GM19240 (cell line): ENCODE results near the gene PRELID3B.
"Not testable (repeated sequence)": the region's sequence is repeated elsewhere in the genome, so short reads cannot be mapped to it uniquely, and the experiment has no call there.

ENCODE experiments used
- DNase-seq: peaks from one replicate; pipeline ENCODE4 v3.0.0; 2011; ENCODE audit warnings: low spot score; ENCODE audit not compliant: insufficient read length

The PRELID3B gene

GRCh38 chr20:59026904-59027740 is 15.5 kb downstream of the PRELID3B start:
- DNase-seq = no peak

GRCh38 chr20:59025511-59025910 is 17.1 kb downstream of the PRELID3B start:
- DNase-seq = no peak

GRCh38 chr20:59025086-59025485 is 17.5 kb downstream of the PRELID3B start:
- DNase-seq = no peak

GRCh38 chr20:59024111-59024530 is 18.5 kb downstream of the PRELID3B start:
- no peak for DNase-seq

GRCh38 chr20:59023616-59024015 is 19.0 kb downstream of the PRELID3B start:
- no peak for DNase-seq

- no peak for DNase-seq
Observed at GRCh38 chr20:59022754-59023153, 19.8 kb downstream of the PRELID3B start.

- DNase-seq = no peak
Observed at GRCh38 chr20:59020938-59021551, 21.5 kb downstream of the PRELID3B start.

DNA sequence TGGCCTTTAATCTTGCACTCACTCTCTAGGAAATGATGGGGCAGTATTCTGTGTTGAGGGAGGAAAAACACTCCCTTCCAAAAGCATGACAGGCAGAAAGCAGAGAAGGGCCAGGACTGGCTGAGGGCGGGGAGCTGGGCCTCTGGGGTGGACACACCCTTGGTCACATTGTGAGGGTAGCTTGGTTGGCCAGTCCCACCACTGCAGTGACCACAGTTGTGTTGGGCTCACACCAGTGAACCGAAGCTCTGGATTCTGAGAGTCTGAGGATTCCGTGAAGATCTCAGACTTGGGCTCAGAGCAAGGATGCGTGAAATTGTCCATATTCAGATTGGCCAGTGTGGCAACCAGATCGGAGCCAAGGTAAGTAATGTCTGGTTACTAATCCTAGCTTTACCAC is 23.4 kb downstream of the PRELID3B start, which contains the start of gene TUBB1:
TSS of gene TUBB1 (plus strand) at position 213 of the 400 bp plus-strand sequence. CDS start at position 307, 94 bp downstream.
- no peak for DNase-seq

DNA sequence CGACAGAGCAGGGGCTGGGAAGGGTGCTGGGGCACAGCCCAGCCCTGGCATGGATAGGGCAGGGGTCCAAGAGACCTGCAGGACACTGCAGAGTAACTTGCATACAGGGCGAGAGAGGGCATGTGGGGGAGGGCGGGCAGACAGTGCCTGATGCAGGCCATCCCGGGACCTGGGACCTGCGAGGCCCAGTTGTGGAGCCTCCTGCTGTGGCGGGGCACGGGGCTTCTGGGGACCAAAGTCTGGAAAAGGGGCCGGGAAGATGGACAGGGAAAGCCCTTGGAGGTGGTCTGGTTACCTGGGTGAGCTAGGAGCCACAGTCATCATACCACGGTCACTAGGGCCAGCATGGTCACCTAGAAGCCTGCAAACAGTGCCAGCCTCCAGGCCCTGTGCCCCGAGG is 23.8 kb downstream of the PRELID3B start:
- no peak for DNase-seq

- no peak for DNase-seq
Observed at GRCh38 chr20:59017493-59018231, 24.9 kb downstream of the PRELID3B start.

DNA sequence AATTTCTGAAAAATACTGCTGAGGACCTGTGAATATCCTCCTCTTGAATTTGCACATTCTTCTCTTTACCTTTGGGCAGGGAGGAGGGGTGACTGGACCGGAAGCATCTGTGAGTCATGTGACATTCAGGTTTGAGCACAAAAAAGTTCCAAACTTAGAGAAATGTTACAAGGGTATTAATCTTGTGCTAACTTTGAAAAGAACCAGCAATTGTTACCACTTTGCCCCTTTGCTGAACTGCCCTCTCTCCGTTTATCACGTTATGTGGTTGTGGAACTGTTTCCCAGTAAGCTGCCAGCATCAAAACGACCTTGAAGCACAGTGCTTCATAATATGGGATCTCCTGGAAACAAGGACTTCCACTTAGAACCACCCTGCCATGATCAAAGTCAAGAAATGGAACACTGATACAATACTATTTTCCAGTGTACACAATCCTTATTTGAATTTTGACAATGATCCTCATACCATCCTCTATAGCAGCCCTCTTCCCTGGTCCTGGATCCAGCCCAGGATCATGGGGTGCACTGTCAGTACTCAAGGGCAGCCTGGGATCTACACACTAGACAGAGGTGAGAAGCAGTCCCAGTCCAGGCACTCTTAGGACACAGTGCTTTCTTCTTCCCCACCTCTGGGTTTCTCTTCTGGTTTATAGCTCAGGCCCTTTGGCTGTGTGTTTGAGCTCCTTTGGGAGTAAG is 25.6 kb downstream of the PRELID3B start:
- no peak for DNase-seq

DNA sequence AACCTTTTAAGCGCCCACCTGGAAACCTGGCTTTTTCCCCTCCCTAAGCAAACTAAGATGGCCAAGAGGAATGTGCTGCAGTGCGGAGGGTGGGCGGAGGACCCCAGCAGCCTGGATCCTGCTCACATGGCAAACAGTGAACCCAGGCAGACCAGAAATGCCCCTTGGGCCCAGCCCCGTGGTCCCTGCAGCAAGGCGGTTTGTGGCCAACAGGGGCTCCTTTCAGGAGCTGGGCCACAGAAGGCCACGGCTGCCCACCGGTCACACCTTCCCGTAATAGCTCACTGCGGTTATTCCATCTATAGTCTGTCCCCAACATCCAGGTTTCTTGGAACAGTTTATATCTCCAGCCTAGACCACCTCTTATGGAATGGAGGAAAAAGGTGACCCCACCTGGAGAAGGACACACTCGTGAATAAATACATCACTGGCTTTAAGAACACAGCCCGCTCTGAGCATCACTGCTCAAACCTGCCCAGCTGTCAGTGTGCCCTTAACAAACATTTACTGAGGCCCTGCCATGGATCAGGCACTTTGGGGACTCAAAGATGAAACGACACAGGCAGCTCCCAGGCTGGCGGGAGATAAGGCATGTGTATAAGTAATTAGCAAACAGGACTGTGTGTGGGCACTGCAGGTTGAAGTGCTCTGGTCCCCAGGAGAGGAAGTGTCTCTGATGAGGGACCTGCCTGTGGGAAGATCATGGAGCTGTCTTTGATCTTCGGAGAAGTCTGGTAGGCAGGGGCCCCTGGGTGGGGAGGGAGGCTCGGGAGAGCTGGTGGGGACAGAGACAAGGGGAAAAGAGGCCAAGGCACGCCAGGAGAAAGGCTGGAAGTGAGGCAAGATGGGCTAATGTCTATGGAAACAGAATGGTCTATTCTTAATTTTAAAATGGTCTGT is 26.5 kb downstream of the PRELID3B start:
- no peak for DNase-seq

- no peak for DNase-seq
Observed at GRCh38 chr20:59015411-59015810, 27.2 kb downstream of the PRELID3B start.

DNA sequence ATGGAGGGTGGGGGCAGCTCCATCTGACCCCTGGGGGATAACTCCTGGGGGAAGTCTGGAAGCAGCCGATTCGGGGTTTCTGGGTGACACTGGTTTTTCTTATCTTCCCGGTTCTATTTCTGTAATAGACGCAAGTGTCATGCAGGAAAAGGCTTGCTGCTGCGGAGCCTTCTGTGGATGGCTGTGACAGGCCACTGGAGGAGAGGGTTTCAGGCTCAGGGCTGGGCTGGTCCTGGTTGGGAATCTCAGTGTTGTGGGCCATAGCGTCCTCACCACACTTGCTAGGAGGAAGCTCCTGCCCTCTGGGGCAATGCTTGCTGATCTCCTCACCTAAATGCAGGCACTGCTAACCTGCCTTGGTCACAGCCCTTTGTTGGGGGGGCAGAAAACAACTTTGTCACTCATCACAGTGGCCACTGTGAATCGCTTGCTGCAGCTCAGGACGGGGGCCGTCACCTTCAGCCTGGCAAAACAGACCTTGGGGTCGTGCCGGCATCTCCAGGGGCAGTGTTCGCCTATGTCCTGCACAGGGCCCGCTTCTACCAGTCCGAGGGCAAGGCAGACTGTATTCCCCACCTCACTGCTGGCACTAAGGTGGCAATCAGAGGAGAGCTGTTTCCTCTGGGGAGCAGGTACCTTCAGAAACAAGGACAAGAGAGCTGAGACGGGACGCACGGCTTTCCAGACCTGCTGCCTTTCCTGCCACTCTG is 27.8 kb downstream of the PRELID3B start:
- no peak for DNase-seq

DNA sequence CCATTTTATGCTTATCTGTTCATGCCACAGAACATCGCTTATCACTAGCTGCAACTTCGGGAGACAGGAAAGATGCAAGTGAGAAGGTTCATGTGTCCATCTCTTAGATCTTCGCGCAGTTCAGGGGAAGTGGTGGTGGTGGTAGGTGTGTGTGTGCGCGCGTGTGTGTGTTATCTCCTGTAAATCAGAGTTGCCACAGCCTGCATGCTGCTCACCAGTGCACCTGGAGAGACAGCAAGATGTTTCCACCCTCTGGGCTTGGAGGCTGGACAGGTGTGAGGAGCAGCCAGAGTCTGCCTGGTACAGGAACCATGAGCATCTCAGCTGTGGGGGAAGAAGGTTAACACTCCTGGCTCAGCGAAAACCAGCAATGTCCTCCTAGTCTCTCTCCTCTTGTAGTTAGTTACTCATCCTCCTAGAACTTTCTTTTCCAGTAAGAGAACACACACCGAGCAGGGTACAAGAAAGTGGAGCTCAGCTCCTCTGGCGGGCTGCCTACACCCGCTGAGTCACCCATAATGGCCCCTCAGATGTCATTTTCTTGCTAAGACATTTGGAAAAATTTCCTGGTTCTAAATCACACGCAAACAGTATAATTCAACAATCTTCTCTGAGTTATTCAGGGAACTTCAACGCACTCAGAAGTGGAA is 28.5 kb downstream of the PRELID3B start:
- no peak for DNase-seq

GRCh38 chr20:59013031-59013951 is 29.3 kb downstream of the PRELID3B start:
- DNase-seq = no peak

DNA sequence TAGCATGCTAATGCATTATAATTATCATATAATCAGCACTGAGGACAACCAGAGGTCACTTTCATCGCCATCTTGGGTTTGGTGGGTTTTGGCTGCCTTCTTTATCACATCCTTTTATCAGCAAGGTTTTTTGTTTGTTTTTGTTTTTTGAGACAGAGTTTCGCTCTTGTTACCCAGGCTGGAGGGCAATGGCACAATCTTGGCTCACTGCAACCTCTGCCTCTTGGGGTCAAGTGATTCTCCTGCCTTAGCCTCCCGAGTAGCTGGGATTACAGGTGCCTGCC is 30.8 kb downstream of the PRELID3B start:
- not testable (repeated sequence) for DNase-seq
